Right lobe of liver (tissue), 6 donors: Measurements from ENCODE around the gene SLC39A13. TPM values are rescaled to one million over a fixed set of nuclear protein-coding genes. Genes with fewer than 3 reads are reported as not detected.

ENCODE experiments used
- ATAC-seq, 4 donors: fragments of 200-7000 bp; cut with Tn5 transposase; one replicate each; pipeline ENCODE4 v1.9.1; 2020; ENCODE audit warnings: mild to moderate bottlenecking in 4 of 4, moderate library complexity in 4 of 4
- DNase-seq, 3 donors: peaks; one replicate each; pipeline ENCODE4 v3.0.0-alpha.2; 2020
- H3K27ac ChIP-seq, 3 donors: fragments of 200-600 bp; one replicate each; pipeline ENCODE4 v1.8.0; 2022
- H3K27me3 ChIP-seq, 2 donors: fragments of 200-600 bp; one replicate each; pipeline ENCODE4 v1.8.0; 2022
- H3K36me3 ChIP-seq, 4 donors: fragments of 200-600 bp; sonication (generic) in 1 of 4; one replicate each; pipeline versions ENCODE4 v1.5.1 to v1.8.0; 2017 to 2022; ENCODE audit warnings: control low read depth in 1 of 4
- H3K4me1 ChIP-seq, 4 donors: fragments of 200-600 bp; sonication (generic) in 1 of 4; one replicate each; pipeline versions ENCODE4 v1.5.1 to v1.8.0; 2017 to 2022; ENCODE audit warnings: control low read depth in 1 of 4
- H3K4me3 ChIP-seq, 3 donors: fragments of 200-600 bp; one replicate each; pipeline ENCODE4 v1.8.0; 2022
- H3K9me3 ChIP-seq, 4 donors: fragments of 200-600 bp; sonication (generic) in 1 of 4; one replicate each; pipeline versions ENCODE4 v1.5.1 to v1.8.0; 2017 to 2022; ENCODE audit warnings: control low read depth in 1 of 4
- CTCF ChIP-seq, 4 donors: fragments of 200-600 bp in 3 of 4; fragments of 450-650 bp in 1 of 4; IDR thresholded peaks; one replicate each; pipeline versions ENCODE4 v1.5.1 to v1.8.0; 2016 to 2022; ENCODE audit warnings: antibody characterized with exemption in 4 of 4, mild to moderate bottlenecking in 2 of 4
- POLR2A ChIP-seq: fragments of 450-650 bp; IDR thresholded peaks from one replicate; pipeline ENCODE4 v1.6.1; 2017; ENCODE audit warnings: antibody characterized with exemption, mild to moderate bottlenecking
- WGBS: methylation state at CpG from one replicate; pipeline ENCODE4 v1.1.6; 2018; ENCODE audit warnings: low coverage, low lambda C conversion rate; ENCODE audit not compliant: insufficient coverage; ENCODE audit errors: missing lambda C conversion rate; 5-methylcytosine and 5-hydroxymethylcytosine counted together
- intact Hi-C, 2 donors: fragments of 100-400 bp; cut with DNase I; formaldehyde crosslinking; loops; one replicate each; pipeline versions ENCODE4 v1.11.2 to v1.14.1; 2022
- total RNA-seq, 6 experiments: library from RNA; depleted of rRNA in 2 of 6; stranded (reverse); fragments of >200 nt in 2 of 6; fragmentation: NEBNext Ultra II Directional in 3 of 6; extraction: Animal tissue kit (Norgen Biotek cat#: 25700) in 3 of 6; gene quantifications; one replicate each; pipeline versions ENCODE4 v1.1.0 to v1.2.4, GENCODE V29; 2016 to 2023
- donor health status: DM: no; HTN: yes; CAD: no.
- donor health status: DM: no; HTN: no; CAD: no.
- donor health status: DM: no; HTN: no; CAD: no.
- donor health status: DM: no; HTN: yes; CAD: no.
- donor health status: DM: no; HTN: yes; CAD: no.

The SLC39A13 gene
- total RNA-seq, 6 experiments from 2014 or later: 9.8 to 21.2 (median 13.1) TPM

- Histone ChIP-seq H3K27ac (peak overlapping the region; percentile 60 to 94 (median 89)), H3K36me3 (no peaks in the 10 kb centered on the region), H3K4me1 (peaks cover 0 to 51% (median 12%) of the 10 kb centered on the region in 4 donors), H3K9me3 (no peaks in the 10 kb centered on the region), H3K4me3 (no peak overlapping the region), H3K27me3 (no peaks in the 10 kb centered on the region)
- 30% methylated on average over 8 of the region's 9 CpGs for WGBS
- TF ChIP-seq CTCF (IDR thresholded peaks at IDR 0.05): no peak
- no peak for TF ChIP-seq POLR2A
- peak; percentile 40 to 61 (median 60) for ATAC-seq
- DNase-seq: peak; percentile 75 to 85 (median 80)
- intact Hi-C loops: no loop called here
Measured at GRCh38 chr11:47431356-47432083, 23.1 kb downstream of the SLC39A13 start.

- Histone ChIP-seq H3K27ac (peak overlapping the region; percentile 75 to 94 (median 87)), H3K36me3 (no peaks in the 10 kb centered on the region), H3K4me3 (no peak overlapping the region), H3K27me3 (no peaks in the 10 kb centered on the region), H3K4me1 (peaks cover 0 to 66% (median 17%) of the 10 kb centered on the region in 4 donors), H3K9me3 (no peaks in the 10 kb centered on the region)
- no peak for DNase-seq
- ATAC-seq: no peak
- no peak for TF ChIP-seq POLR2A
- TF ChIP-seq CTCF (IDR thresholded peaks at IDR 0.05): no peak
- 48% methylated on average over 3 of the region's 3 CpGs for WGBS
- intact Hi-C loops: no loop called here
Measured at GRCh38 chr11:47433157-47433556, 24.8 kb downstream of the SLC39A13 start.

- no peak overlapping the region for H3K4me3 ChIP-seq
- WGBS: 35% methylated on average over 7 of the region's 7 CpGs
- H3K27ac ChIP-seq: peak overlapping the region; percentile 75 to 94 (median 87)
- no peaks in the 10 kb centered on the region for H3K9me3 ChIP-seq
- no peaks in the 10 kb centered on the region for H3K36me3 ChIP-seq
- H3K4me1 ChIP-seq: peaks cover 0 to 68% (median 17%) of the 10 kb centered on the region in 4 donors
- intact Hi-C loops: no loop called here
- peak; percentile 68 to 91 (median 84) for DNase-seq
- ATAC-seq: peak; percentile 57 to 73 (median 68)
- TF ChIP-seq POLR2A: no peak
- no peak for TF ChIP-seq CTCF (IDR thresholded peaks at IDR 0.05)
- no peaks in the 10 kb centered on the region for H3K27me3 ChIP-seq
Measured at GRCh38 chr11:47434011-47434786, 25.8 kb downstream of the SLC39A13 start.

- ATAC-seq: peak in 2 of 4 donors; percentile 3 to 21
- peak overlapping the region in 2 of 3 donors; percentile 7 to 94 for H3K27ac ChIP-seq
- no peak for TF ChIP-seq CTCF (IDR thresholded peaks at IDR 0.05)
- TF ChIP-seq POLR2A: no peak
- WGBS: 61% methylated on average over 3 of the region's 3 CpGs
- H3K9me3 ChIP-seq: no peaks in the 10 kb centered on the region
- no peak overlapping the region for H3K4me3 ChIP-seq
- DNase-seq: no peak
- peaks cover 0 to 62% (median 17%) of the 10 kb centered on the region in 4 donors for H3K4me1 ChIP-seq
- intact Hi-C loops: no loop called here
- H3K27me3 ChIP-seq: no peaks in the 10 kb centered on the region
- H3K36me3 ChIP-seq: no peaks in the 10 kb centered on the region
Measured at GRCh38 chr11:47435687-47436086, 27.3 kb downstream of the SLC39A13 start.
